HG03103 (cell line): ENCODE measurements around the gene RXFP2.
A peak's percentile ranks its signal among the peaks of the same experiment; 100 is the strongest.

Experiments
- ATAC-seq: cut with Tn5 transposase; IDR thresholded peaks from one replicate; pipeline ENCODE4 v1.9.1; 2021; ENCODE audit warnings: low read depth; ENCODE audit not compliant: unreplicated experiment

The RXFP2 gene

DNA sequence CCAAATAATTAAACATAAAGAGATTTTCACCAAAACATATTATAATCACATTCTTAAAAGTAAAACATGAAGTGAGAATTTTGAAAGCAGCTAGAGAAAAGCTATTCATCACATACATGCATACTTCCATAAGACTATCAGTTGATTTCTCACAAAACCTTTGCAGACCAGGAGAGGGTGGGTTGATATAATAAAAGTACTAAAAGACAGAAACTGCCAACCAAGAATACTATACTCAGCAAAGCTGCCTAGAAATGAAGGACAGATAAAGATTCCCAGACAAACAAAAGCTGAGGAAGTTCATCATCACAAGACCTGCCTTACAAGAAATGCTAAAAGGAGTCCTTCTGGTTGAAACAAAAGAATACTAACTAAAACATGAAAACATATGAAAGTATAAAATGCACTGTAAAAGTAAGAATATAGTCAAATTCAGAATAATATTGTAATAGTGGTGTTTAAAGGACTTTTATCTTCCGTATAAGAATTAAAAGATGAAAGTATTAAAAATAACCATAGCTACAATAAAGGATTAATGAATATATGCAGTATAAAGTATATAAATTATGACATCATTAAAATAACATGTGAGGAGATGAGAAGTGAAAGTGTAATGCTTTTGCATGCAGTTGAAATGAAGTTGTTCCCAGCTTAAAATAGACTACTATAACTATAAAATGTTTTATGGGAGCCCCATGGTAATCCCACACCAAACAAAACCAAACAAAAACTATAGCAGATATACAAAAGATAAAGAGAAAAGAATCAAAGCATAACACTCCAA is 76.2 kb downstream of the RXFP2 start:
- ATAC-seq, result no peak

DNA sequence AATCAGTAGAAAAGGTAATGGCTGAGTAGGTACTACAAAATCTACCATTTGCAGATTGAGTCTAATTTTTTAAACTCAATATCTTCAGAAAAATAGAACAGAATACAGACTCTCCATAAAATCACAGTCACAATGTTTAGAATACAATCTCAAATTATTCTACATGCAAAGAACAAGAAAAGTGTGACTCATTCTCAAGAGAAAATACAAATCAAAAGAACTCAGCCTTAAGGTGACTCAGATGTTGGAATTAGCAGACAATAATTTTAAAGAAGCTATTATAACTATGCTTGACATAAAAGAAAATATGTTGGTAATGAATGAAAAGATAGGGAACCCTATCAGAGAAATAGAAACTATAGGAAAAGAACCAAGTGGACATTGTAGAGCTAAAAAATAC is 78.9 kb downstream of the RXFP2 start:
- ATAC-seq, result no peak

DNA sequence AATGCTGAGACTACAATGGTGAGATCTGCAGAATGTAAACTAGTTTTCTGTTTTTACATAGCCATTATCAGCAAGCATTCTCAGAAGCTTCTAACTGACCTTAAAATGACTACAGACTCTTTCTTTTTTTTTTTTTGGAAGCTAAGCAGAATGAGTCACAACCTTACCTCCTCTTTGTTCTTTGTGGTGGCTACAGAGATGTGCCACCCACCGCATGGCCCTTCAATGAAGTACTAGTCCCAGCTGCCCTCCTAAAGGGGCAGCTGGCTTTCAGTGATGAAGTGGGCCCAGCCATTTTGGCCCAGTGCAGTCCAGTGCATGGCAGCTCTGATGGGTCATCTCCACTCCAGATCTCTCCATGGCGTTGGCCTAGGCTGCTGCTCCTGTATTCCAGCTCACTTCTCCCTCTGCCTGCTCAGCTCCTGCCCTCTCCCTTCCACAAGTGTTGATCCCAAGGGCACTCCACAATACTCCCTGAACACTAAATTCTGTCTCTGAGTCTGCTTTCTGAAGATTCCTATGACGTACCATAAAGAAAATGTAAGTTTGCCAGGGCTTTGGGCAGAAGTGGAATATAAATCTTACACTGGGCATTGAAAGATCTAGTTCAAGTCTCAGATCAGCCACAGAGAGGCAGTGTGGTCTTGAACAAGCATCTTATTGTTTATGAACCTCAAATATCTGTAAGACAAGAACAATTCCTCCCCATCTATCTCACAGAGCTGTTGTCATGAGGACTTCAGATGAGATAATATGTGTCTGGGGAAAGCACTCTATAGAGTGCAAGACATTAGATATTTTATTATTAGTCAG is 85.6 kb downstream of the RXFP2 start:
- no peak for ATAC-seq

DNA sequence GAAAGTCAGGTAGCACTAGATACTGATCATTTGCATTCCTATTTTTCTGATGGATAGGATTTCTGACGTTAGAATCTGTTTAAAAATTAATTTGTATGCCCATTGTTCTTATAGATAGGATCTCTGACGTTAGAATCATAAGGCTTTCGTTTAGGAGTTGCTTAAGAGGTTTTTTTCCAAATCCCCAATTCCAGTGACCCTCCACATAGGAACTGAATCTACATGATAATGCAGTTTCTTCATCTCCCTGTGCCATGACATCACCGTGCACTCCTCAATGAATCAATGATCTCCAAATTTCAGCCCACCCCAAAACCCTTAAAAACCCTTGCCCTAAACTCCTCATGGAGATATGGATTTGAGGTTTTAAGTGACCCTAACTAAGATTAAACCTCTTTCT is 87.2 kb downstream of the RXFP2 start:
- ATAC-seq, result no peak

DNA sequence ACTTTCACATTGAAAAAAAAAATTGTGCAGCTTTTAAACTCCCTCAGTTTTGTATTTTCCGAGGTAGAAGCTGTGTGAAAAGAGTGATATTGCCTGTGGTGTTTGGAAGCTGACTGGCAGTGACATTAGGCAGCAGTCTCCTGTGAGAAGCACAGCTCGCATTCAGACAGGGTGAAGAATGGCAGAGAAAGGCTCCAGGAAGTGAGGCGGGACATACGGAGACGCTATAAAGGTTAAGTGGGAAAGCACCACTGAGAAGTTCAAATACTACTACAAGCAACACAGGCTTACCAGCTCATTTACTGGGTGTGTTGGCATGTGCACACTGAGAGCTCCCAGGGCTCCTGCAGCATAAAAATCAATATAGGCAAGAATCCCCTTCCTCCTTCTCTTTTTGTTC is 88.4 kb downstream of the RXFP2 start:
- no peak for ATAC-seq

DNA sequence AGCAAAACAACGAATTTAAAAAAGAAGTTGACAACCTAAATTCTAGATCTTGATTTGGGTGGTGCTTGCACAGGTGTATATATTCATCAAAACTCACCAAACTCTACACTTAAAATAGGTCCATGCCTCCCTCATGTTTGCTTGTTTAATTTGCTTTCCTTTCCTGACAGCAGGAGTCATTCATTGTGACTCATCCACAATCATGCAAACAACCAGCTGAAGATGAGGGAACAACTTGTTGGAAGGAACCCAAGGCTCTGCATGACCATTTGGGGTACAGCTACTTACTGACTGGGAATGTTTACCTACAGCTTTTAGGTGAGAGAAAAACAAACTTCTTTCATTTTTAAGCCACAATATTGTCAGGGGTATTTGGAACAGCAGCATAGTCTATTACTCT is 96.6 kb downstream of the RXFP2 start:
- no peak for ATAC-seq

DNA sequence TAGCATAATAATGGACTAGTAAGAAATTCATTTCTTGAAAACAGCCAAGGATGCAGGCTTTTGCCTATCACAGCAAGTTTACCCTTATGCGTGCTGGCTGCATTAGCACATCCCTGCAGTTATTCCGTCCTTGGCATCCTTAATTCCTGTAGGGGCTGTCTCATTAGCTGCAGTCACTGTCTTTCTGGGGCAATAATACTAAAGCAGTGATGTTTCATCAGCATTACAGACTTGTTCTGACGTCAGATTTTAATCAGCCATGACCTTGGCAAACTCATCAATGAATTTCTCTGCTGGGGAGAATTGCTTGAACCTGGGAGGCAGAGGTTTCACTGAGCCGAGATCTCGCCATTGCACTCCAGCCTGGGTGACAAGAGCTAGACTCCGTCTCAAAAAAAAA is 103.7 kb downstream of the RXFP2 start:
- ATAC-seq, result no peak

DNA sequence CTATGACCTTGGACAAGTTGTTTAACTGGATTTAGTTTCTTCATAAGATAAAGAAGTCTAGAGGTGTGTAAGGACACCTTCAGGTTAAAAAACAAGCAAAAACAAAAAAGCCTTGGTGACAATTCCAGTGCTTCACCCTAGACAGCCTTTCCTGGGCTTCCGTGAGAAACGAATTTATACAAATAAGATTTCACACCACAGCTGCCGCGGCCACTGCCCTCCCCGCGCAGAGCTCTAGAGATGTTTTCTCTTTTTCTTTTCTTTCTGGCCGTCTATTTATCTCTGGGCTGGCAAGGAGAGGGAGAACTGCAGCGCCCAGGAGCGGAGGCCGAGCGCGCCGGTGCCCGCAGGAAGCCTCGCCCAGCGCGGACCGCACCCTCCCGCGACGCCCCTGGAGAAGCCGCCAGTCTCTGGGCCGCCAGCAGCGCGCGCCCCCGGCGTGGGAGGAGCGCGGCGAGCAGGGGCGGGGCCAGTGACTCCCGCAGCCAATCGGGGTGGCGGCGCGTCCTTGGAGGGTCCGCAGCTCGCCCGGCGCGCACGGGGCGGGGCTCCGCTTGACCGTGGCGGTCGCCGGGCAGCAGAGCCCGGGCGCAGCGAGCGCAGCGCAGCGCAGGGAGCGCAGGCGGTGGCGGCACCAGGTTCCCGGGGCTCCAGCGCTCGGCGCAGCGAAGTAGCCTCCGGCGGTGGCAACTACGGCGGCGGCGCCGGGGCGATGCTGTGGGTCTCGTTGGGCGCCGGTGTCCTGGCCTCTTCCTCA is 107.0 kb downstream of the RXFP2 start:
- peak; percentile 99 for ATAC-seq

DNA sequence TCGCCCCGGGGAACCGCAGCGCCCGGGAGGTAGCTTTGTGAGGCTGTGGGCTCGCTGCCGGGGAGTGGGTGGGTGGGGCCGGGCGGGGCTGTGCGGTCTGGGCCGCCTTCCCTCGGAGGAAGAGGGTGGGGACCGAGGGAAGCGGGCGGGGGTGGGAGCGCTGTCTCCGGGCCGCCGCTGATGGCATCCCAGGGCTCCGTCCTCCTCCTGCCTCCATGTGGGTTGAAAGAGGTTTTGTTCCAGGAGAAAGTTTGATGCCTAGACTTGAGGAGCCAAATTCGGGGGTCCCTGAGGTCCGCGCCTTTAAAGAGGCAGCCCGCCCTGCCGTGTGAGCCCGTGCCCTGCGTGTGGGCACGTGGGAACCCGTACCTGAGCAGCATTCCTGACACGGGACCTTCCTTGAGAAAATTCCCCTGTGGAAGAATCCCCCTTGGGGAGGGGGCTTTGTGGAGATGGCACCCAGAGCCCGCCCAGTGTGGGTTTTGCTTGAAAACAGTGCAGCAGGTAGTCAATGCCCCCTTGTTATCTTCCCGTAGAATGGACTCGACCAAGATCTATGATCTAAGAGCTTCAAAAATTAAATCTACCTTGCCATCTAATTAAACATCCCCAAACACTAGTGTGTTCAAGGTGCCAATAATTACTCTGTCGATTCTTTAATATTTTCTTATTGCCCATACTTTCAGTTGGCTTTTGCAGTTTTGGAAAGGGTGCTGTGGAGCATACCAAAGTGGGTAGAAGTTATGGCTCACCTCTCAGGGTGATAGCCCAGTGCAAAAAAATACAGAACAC is 107.8 kb downstream of the RXFP2 start:
- ATAC-seq, result no peak

DNA sequence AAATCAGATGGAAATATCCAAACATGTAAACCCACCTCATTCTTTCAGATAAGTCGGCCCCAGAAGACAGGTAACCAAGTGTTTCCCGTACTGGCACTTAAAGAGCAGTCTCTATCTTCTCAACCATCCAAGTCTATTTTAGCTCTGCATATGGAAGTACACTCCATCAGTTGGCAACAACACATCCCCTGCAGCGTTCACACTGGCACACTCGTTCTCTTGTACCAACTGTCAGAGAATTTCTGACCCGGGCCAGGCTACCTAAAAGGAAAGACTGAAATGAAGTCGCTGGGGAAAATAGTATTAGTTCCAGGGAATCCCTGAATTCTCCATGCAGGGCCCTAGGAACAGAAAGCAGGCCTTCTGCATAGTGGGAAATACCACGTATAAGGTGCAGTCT is 109.3 kb downstream of the RXFP2 start:
- ATAC-seq, result no peak

DNA sequence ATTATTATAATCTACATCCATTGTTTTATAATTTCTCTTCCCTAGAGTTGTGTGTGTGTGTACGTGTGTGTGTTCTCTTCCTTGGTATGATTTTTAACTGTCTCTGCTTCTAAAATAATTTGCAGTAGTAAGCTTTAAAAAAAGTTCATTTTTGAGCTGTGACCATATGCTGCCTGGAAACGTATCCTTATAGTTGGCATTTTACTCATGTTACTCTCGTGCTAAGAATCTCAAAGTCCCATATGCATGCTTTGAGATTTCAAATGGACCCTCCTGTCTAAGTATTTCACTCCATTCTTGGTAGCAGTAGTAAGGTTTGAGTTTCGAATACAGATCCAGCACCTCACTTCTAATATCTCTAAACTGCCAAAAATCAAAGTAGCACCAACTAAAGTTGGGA is 109.9 kb downstream of the RXFP2 start:
- ATAC-seq, result no peak

DNA sequence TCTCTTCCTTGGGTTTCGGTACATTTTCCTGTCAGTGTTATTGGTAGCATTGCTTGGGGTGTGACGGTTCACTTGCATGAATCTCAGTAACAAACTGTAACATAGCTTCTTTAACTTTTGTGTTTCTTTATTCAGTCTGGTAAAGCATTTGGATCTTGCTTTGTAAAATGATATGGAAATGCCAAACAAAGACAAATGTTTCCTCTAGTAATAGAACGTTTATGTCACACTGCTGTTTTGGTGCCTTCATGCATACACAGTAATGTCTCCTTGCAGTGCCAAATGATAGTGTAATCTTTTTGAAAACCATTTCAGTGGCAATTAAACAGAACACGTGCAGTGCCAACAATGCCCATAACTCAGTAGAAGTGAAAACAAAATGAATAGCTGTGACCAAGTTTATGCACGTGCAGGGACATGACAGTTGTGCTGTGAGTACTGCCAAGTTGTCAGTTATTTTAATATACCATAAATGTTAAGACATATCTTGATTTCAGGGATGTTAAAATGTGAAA is 110.8 kb downstream of the RXFP2 start:
- ATAC-seq, result no peak

DNA sequence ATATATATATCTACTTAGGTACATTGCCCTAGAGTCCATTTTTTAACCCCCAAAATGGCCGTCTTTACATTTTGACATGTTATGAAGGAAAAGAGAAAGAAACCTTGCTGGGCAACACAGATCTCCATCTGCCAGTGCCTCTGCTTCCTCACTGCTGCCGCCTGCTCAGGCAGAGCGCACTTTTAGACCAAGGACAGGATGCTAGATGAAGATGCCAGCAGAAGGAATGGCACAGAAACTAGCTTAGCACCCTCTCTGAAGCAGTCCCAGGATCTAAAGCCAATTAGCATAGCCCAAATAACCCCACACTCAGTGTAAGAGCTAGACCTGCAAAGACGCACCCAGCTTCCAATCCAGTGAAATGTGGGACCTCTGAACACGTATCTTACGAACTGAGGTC is 111.9 kb downstream of the RXFP2 start:
- ATAC-seq, result no peak
